Activated effector memory CD4-positive, alpha-beta T cell treated with Interleukin-2 at 50 U/mL for 16 hours (primary cell): ENCODE results near the gene GSE1.
A peak's percentile ranks its signal among the peaks of the same experiment; 100 is the strongest.

Experiments
- DNase-seq: peaks from one replicate; pipeline ENCODE4 v3.0.0-alpha.2; 2020

The GSE1 gene

DNA sequence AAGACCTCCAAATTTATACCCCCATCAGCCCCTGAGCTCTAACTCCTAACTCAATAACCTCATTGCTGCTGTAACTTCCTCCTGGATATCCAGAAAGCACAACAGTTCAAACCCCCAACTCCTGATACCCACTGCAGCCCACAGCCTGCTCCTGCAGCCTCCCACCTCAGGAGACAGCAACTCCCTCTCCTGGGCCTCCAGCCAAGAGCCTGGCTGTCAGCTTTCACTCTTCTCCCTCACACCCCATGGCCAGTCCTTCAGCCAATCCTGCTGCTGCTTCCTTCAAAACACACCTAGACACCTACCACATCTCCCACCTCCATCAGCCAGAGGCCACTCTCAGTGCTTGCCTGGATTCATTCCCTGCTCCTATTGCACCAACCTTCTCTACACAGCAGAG, 70.2 kb downstream of the GSE1 start:
- DNase-seq, result no peak

DNA sequence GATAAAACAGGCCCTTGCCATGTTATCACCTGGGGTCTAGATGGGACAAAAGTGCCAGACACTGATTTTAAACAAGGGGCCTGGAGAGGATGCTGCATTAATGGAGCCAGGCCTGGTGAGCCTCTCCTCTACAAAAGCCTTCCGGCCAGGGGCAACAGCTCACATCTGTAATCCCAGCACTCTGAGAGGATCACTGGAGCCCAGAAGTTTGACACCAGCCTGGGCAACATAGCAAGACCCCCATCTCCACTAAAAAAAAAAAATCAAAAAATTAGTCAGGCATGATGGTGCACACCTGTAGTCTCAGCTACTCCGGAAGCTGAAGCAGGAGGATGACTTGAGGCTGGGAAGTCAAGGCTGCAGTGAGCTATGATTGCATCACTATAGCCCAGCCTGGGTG, 72.1 kb downstream of the GSE1 start:
- no peak for DNase-seq

DNA sequence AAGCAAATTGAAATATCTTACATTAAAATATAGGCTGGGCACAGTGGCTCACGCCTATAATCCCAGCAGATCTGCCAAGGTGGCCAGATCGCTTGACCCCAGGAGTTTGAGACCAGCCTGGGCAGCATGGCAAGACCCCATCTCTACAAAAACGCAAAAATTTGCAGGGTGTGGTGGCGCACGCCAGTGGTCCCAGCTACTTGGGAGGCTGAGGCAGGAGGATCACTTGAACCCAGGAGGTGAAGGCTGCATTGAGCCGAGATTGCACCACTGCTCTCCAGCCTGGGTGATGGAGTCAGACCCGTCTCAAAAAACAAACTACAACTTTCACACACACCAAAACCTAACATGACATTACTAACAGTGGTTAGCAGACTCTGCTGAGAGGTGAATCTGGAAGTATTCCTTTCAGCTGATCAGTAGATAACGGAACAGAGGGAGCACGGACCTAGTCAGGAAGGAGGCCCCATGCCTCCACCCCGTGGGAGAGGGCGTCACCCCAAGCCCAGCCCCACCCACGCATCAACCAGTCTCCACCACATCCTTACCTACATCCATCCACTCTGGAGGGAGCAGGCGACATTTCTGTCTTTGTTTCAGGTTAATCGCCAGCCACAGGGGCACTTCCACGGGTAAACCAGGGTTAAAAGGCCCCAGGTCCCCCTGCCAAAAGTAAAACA, 73.9 kb downstream of the GSE1 start:
- no peak for DNase-seq

DNA sequence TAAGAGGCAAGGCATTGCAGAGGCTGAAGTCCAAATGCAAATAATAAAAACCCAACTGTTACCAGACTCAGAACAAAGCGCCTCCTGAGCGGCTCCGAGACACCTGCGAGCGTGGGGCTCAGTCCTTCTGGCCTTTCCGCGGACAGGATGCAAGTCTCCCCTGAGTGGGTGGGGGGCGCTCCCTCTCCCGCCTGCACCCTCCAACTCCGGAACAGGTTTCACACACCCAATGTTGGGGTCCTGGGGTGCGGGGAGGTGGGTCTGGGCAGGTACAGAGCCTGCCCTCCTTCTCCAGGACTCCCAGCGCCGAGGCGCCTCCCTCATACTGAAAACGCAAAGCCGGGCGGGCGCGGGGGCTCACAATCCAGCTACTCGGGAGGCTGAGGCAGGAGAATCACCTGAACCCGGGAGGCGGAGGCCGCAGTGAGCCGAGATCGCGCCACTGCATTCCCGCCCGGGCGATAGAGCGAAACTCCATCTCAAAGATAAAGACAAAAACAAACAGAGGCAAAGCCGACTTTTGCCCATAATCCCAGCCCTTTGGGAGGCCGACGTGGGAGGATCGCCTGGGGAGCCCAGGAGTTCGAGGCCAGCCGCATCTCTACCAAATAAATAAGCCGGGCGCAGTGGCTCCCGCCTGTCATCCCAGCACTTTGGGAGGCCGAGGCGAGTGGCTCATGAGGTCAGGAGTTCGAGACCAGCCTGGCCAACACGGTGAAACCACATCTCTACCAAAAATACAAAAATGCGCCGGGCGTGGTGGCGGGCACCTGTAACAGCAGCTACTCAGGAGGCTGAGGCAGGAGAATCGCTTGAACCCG, 74.7 kb downstream of the GSE1 start:
- DNase-seq, result no peak

DNA sequence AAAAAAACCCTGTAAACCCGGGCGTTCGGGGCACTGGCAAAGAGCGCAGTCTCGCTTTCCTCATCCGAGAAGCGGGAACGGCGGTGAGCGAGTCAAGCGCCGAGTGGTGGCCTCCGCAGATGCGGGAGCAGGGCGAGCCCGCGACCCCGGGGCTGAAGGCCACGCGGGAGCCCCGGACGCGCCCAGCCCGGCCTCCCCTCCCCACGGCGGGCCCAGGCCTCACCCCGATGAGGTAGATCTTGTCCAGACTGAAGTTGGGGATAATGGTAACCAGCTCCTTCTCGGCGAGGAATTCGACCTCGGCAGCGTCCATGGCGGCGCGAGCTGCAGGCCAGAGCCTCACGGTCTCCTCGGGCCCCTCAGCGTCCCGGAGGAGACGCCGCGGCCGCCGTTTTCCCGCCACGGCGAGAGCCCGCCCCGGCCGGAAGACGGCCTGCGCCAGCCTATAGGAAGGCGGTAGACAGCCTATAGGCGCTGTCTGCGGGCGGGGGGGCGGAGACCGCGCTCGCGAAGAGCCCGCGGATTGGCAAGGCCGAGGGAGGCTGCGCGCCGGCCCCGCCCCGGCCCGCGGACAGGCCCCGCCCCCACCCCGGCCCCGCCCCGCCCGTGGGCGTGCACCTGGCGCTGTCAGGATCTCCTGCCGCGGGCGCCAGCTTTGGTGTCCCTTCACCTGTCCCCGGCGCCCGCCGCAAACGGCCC, 75.6 kb downstream of the GSE1 start, which contains the start of gene GINS2:
Gene GINS2 (minus strand): TSS at position 369 of the 699 bp plus-strand sequence. CDS start 56 bp downstream, at position 313.
- peak; percentile 90 for DNase-seq

DNA sequence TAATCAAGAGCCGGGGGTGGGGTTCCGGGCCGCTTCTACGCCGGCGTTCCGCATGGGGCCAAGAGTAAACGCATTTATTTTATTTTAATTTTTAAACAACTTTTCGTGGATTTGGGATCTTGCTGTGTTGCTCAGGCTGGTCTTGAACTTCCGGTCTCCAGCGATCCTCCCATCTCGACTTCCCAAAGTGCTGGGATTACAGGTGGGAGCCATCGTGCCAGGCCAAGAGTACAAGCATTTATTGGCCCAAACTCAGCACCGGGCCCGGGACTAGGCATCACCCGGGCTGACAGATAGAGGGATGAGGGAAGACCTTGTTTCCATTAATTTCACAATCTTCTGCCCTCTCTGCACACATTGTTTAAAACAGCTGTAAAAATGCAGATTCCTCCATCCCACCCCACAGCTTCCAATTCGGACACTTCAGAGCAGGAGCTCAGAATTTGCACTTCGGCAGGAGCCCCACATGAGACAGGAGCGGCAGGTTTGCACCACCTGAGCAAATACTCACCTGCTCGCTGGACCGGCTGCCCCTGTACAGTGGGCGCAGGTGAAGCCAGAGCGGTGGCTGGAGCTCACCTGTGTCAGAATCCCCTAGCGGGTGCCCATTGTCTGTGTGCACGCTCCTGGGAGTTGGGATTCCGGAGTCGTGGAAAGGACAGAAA, 76.3 kb downstream of the GSE1 start:
- DNase-seq, result no peak

DNA sequence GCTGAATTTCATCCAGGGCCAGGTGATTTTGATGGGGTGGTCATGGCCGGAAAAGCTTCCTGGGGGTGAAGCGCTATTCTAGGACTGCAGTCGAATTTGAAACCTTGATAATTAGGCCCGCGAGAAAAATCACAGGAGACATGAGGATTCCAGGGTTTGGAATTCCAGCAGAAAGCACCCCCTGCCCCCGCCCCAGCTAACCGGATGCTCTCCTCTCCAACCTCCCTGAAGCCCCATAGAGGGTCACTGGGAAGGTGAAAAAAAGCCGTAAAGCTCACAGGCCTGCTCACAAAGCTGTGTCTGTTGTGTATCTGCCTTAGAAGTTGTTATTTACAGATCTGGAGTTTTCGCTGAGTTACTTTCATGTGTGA, 76.8 kb downstream of the GSE1 start:
- no peak for DNase-seq

DNA sequence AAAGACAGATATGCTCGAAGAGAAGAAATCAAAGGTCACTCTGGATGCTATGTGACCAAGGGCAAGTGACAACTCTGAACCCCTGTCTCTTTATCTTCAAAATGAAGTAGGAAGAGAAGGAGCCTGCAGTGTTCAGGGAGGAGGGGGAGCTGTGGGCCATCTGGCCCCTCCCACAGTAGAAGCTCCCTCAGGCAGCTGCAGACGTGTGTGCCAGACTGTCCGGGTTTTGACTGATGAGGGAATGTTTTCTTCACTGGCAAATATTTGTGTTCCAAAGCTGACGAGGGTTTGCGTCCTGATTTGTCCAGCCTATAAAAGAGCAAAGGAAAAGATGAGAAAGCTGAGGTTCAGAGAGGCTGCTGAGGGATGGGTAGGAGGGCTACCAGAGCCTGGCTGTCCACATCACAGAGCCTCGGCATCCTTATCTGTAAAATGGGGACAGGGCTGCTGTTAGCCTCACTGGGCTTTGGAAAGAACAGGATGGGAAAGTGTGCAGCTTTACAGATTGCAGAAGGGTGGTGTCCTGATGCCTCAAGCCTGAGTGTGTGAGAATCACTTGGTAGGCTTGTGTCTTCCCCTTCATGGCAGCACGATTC, 77.4 kb downstream of the GSE1 start:
- DNase-seq, result no peak

DNA sequence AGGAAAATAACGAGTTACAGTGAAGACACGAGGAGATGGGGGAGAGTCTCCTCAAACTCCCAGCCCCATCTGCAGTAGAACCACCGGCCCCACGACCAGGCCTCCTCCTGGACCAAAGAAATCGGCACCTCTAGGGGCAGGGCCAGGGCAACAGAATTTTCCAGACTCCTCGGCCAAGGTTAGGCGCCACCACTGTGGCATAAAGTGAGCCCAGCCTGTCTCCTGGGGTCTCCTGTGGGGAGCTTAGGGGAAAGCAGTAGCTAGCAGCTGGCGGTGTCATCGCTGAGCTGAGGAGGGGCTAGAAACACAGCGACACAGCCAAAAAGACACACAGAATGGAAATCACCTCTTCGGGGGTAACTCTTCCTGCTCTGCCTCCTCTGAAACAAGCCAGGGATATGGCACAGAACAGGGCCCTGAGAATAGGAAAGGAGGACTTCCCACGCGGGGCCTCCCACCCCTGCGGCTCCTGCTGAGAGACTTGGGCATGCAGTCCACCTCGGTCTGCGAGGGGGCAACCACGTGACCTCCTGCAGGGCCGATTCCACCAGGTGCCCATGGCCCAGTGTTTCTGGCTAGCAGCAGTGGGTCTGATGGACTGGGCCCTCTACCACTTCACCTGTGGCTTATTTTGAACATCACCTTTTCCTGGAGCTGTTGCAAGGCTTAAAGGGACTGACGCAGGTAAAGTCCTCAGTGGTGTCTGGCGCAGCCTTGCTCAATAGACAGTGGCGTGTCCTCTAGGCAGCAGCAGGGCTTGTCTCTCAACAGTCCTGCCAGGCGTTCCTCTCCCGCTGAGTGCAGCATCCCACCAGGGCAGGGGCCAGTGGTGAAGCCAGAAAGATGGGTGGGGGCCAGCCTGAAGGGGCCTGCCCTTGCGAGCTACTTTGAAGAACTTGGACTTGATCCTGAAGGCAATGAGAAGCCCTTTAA, 82.3 kb downstream of the GSE1 start:
- no peak for DNase-seq

DNA sequence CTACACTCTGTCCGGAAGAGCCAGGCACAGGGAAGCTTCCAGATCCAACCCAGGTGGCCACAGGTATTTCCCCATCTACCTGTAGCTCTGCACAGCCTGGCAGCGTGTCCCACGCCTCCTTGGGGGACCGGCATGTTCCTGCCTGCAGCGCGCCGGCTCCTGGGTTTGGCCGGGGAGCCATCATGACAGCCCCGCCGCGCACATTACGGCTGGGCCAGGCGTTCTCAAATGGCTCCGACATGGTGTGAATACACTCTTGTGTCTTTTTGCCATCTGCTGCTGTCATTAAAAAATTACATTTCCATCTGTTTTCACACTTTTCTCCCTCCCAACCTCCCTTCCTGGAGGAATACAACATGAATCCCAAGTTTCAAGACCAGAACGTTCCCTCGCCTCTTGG, 83.7 kb downstream of the GSE1 start:
- DNase-seq, result no peak

DNA sequence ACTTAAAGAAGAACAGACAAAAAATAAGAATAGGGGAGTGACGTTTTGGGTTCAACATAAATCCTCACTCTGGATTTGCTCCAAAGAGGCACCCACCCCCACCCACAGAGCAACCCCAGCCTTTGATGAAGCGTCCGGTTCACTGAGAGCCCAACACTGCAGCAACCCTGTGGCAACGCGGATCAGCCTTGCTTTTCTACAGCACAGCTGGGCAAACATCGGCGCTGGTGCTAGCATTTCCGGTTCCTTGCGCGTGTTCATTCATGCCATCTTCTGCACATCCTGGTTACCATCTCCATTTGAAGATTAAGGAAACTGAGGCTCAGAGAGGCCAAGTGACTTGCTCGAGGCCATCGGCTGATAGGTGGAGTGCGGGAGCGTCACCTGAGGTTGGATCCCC, 84.3 kb downstream of the GSE1 start:
- no peak for DNase-seq

DNA sequence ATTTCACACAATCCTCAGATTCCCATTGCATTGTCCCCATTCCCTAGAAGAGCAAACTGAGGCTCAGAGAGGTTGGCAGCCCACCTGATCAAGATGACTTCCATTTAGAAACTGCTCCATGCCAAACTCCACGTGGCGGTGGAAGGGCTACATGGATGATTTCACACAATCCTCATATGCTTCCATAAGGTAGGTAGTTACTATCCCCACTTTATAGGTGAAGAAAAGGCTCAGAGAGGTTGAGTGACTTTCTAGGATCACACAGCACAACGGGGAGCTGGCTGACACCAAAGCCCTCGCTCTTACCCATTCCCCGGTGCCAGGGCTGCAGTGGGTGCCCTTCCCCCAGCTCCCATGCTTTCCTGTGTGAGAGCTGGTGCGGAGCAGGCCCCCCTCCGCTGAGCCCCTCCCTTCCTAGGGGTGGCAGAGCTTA, 85.4 kb downstream of the GSE1 start:
- no peak for DNase-seq

DNA sequence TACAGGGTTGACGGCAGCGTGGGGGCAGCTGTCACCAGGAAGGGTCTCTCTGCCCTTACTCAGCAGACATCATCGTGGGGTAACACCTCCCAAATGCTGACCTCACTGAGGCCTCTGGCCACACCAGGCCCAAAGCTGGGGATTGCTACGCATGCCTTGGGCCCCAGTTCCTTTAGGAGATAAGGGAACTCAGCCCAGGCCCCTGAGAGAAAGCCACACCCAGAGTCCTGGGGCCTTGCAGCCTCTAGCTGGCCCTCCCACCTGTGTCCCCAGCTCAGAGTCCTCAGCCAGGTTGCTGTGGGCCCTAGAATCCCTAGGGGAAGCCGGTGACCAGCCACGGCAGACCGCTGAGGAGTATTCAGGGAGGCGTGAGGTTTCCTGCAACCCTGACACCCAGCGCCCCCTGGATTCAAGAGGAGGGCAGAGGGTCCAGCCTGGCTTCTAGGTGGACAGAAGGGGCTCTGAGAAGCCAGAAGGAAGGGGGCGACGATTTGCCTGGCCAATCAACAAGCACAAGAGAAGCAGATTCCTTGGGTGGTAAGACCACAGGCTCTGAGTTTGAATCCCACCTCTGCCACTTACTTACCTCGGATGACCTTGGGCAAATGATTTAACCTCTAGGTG, 85.9 kb downstream of the GSE1 start:
- no peak for DNase-seq

DNA sequence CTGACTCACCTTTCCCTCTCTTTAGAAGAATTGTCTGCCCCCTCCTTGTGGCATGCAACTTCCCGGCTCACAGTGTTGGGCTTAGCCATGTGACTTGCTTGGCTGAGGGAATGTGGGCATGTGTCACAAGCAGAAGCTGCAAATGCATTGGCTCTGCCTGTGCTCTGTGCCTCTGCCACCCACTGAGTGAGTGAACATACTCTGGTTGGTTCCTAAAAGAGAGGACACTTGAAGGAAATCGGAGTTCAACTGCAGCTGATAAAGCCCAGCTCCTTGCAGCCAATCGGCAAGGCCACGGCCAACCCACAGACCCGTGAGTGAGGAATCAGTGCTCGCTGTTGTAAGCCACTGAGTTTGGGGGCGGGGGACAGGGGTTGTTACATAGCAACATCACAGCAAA, 86.5 kb downstream of the GSE1 start:
- no peak for DNase-seq

DNA sequence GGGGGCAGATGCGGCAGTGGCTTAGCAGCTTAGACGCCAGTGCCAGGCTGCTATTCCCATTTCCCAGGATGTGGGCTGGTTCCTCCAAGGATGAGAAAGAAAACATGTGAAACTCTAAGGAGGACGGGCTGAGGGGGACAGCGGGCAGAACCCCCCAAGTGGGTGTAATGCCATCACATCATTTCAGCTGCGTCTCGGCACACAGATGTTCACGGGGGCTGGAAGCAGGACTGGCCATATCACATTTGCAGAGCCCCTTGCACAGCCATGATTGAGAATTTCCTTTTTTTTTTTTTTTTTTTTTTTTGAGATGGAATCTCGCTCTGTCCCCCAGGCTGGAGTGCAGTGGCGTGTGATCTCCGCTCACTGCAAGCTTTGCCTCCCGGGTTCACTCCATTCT, 90.9 kb downstream of the GSE1 start:
- no peak for DNase-seq

DNA sequence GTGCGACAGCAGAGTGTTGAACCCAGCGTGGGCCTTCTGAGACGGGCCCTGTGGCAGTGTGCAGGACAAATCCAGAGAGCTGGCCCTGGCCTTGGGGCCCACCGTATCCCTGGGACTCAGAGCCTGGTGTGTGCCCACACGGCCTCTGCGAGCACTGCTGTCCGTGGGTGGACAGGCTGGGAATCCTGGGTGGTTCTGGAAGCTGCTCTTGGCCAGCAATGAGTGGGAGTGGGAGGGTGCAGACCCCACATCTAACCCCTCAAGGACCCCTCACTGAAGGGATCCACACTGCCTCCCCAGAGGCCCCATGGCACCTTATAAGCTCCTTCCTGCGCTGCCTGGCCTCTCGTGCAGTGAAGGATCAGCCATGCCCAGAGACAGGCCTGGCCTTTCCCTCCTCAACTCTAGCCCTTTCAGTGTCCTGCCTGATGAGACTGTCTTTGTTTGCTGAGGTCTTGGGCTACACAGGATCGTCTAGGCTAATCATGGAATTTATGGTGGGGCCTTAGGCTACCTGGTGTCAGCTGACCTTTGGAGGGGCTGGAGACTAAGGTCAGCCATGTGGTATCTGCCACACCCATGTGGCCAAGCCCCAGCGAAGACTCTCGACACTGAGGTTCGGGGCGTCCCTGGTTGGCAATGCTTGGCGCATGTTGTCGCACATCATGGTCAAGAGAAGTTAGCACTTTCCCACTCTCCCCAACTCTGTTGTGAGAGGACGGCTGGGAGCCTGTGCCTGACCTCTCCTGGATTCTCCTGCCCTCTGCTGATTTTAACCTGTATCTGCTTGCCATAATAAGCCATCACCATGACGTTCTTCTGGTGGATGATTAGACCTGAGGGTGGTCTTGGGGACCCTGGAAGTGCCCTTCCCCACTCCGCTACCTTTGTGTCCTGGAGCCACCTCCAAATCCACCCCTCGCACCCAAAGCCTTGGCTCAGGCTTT, 92.1 kb downstream of the GSE1 start:
- no peak for DNase-seq

DNA sequence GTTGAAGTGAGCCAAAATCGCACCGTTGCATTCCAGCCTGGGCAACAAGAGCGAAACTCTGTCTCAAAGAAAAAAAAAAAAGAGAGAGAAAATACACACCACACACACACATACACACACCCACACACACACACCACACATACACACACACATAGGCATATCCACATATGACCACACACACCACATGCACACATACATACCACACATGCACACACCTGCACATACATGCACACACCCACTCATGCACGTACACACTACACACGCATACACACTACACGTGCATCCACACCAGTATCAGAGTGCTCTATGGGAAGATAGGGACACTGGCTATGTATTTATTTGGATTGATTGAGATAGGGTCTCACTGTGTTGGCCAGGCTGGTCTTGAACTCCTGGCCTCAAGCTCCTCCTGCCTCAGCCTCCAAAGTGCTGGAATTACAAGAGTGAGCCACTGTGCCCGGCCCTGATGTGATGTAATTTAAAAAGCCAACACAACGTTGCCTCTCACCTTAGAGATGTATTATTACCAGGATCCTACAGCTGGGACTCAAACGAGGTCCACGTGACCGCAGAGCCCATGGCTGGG, 93.4 kb downstream of the GSE1 start:
- no peak for DNase-seq

DNA sequence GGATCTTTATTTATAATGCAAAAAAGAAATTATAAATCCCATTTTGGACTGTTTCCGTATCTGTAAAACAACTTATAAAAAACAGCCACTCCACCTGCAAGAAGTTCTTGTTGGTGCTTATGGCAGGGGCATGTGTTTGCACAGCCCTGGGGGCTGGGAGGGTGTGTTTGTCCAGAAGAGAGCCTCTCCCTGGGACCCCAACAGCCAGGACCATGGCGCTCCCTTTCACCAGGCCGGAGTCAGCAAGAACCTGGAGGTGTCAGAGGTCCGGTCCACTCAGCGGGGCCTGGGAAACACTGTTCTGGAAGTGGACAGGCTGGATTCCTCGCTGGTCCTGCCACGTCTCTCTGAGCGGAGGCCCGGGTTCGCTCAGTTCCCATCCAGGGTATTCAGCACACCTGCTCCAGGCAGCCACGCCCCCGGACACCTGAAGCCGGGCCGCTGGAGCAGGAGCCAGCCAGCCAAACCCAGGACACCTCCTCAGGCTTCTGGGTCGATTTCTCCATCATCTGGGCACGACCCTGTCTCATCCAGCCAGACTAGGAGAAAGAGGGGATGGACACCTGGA, 94.5 kb downstream of the GSE1 start:
- no peak for DNase-seq

DNA sequence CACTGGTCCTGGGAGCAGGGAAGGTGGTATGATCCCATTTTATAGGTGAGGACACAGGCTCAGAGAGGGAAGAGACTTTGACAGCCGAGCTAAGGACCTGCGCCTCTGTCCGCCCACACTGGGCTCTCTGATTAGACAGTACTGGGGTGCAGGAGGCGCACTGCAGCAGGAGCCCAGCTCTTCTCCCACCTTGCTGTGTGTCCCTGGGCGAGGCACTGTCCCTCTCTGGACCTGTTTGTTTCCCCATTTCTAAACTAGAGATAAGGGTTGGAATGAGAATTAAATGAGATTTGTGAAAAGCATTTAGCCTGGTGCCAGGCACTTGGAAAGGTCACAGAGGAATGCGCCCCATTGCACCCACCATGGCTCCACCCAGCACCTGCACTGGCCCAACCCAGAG, 95.2 kb downstream of the GSE1 start:
- no peak for DNase-seq
